SU-DHL-6 (cell line): ENCODE measurements around the gene MARCKS.

Experiments used
- H2AFZ ChIP-seq: fragments of 200-600 bp; sonication (generic); 2 replicates; pipeline ENCODE4 v1.6.1; 2014; ENCODE audit warnings: low read depth, mild to moderate bottlenecking, moderate library complexity, mixed read lengths, antibody characterized with exemption, low read length; ENCODE audit not compliant: severe bottlenecking
- H3F3A ChIP-seq: fragments of 200-600 bp; shearing (Covaris generic); 2 replicates; pipeline ENCODE4 v1.6.0; 2016; ENCODE audit warnings: antibody characterized with exemption, mild to moderate bottlenecking; ENCODE audit not compliant: insufficient read depth
- H3K27ac ChIP-seq: fragments of 200-600 bp; sonication (generic); 2 replicates; pipeline ENCODE4 v1.5.1; 2016; ENCODE audit warnings: low read depth, mild to moderate bottlenecking, low read length, moderate library complexity, mixed read lengths
- H3K27me3 ChIP-seq: fragments of 200-600 bp; sonication (generic), shearing (Covaris generic); 2 replicates; pipeline ENCODE4 v1.6.0; 2014; ENCODE audit warnings: mild to moderate bottlenecking, low read length
- H3K36me3 ChIP-seq: fragments of 200-600 bp; sonication (generic); 2 replicates; pipeline ENCODE4 v1.6.1; 2014; ENCODE audit warnings: mild to moderate bottlenecking, low read length, mixed read lengths
- H3K4me2 ChIP-seq: fragments of 300-600, 200-600 bp; shearing (Covaris generic), sonication (generic); 2 replicates; pipeline ENCODE4 v1.6.0; 2014; ENCODE audit warnings: low read length, low read depth, mild to moderate bottlenecking; ENCODE audit not compliant: poor library complexity, severe bottlenecking
- H3K4me3 ChIP-seq: fragments of 200-600 bp; sonication (generic); 2 replicates; pipeline ENCODE4 v1.5.1; 2014; ENCODE audit warnings: antibody characterized with exemption, low read length, mild to moderate bottlenecking, mixed read lengths; ENCODE audit not compliant: insufficient read depth, poor library complexity, severe bottlenecking
- H3K79me2 ChIP-seq: fragments of 200-600 bp; sonication (generic); 2 replicates; pipeline ENCODE4 v1.6.1; 2014; ENCODE audit warnings: mild to moderate bottlenecking, low read length, moderate library complexity; ENCODE audit not compliant: insufficient read depth
- H3K9ac ChIP-seq: fragments of 200-600 bp; sonication (generic); 2 replicates; pipeline ENCODE4 v1.7.0; 2014; ENCODE audit warnings: mild to moderate bottlenecking, low read length
- H3K9me2 ChIP-seq: fragments of 200-600 bp; sonication (generic); replicated peaks from 2 replicates; pipeline ENCODE4 v1.6.1; 2014; ENCODE audit warnings: low read length; ENCODE audit not compliant: insufficient read depth
- H3K9me3 ChIP-seq: fragments of 200-600 bp; sonication (generic); 2 replicates; pipeline ENCODE4 v1.6.1; 2014; ENCODE audit warnings: low read length, mixed read lengths; ENCODE audit not compliant: insufficient read depth
- H4K20me1 ChIP-seq: fragments of 200-600 bp; sonication (generic); 2 replicates; pipeline ENCODE4 v1.6.1; 2014; ENCODE audit warnings: low read depth, mild to moderate bottlenecking, antibody characterized with exemption, low read length, moderate library complexity, mixed read lengths
- CTCF ChIP-seq: fragments of 200-600 bp; sonication (generic); IDR thresholded peaks from one replicate; pipeline ENCODE4 v1.5.1; 2017; ENCODE audit warnings: antibody characterized with exemption, mild to moderate bottlenecking, low read length, moderate library complexity; ENCODE audit not compliant: insufficient read depth, poor library complexity, severe bottlenecking
- EZH2phosphoT487 ChIP-seq: fragments of 200-600 bp; sonication (generic), shearing (Covaris generic); conservative IDR thresholded peaks from 2 replicates; pipeline ENCODE4 v1.6.1; 2018; ENCODE audit warnings: mild to moderate bottlenecking, antibody characterized with exemption, low read length, moderate library complexity, mixed read lengths

The MARCKS gene

DNA sequence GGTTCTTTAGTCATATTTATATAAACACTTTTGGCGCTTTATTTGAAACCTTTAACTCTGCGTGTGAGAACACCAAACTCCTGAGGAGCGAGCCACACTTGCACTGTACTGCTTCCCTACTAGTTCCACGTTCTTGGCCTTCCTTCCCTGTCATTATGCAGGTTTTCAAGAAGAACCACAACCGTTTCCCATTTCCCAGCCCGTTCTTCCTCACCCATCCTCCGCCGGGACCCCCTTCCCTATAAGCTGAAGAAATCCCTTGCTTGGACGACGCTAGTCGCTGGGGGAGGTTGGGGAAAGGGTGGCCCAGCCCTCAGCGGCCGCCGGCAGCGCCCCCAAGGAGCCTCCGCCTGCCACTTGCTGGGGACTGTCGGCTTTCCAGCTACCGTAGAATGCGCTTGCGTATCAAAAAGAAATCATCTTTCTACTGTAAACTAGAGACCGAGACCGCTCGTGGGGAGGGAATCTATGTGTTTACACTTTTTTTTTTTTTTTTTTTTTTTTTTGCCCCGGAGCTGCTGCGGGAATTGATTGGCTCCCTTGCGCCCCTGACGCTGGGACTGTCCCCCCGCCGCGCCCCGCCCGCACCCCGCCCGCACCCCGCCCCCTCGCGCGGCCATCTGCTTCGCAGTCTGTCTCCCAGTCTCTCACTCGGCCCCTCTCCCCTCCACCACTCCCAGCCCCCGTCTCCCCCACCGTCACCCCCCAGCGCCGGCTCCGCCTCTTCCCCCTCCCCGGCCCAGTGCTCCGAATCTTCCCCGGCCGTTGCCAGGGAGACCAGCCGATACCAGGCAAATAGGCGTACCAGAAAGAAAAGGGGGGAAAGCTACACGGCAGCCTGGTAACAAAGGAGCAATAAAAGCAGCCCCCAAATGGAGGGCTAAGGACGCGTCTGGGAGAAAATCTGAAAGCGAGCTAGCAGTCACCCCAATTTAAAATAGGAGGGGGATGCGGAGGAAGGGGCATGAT, 2.3 kb upstream of the MARCKS start:
- H3K27me3 ChIP-seq: no peaks in the 10 kb centered on the region
- no peaks in the 10 kb centered on the region for H3K36me3 ChIP-seq
- peaks cover 14% of the 10 kb centered on the region; the same call in 1 of the 2 replicates for H3F3A ChIP-seq
- H3K4me3 ChIP-seq: peak overlapping the region; percentile 49
- H4K20me1 ChIP-seq: no peaks in the 10 kb centered on the region
- no peak for TF ChIP-seq EZH2phosphoT487
- TF ChIP-seq CTCF: no peak
- H3K9me2 ChIP-seq: no peaks in the 10 kb centered on the region
- no peaks in the 10 kb centered on the region for H3K79me2 ChIP-seq
- H3K4me2 ChIP-seq: peak overlapping the region; percentile 93
- H3K9ac ChIP-seq: peak overlapping the region; percentile 22; the same call in 1 of the 2 replicates
- H3K9me3 ChIP-seq: no peaks in the 10 kb centered on the region
- H2AFZ ChIP-seq: peak overlapping the region; percentile 66
- no peak overlapping the region for H3K27ac ChIP-seq

DNA sequence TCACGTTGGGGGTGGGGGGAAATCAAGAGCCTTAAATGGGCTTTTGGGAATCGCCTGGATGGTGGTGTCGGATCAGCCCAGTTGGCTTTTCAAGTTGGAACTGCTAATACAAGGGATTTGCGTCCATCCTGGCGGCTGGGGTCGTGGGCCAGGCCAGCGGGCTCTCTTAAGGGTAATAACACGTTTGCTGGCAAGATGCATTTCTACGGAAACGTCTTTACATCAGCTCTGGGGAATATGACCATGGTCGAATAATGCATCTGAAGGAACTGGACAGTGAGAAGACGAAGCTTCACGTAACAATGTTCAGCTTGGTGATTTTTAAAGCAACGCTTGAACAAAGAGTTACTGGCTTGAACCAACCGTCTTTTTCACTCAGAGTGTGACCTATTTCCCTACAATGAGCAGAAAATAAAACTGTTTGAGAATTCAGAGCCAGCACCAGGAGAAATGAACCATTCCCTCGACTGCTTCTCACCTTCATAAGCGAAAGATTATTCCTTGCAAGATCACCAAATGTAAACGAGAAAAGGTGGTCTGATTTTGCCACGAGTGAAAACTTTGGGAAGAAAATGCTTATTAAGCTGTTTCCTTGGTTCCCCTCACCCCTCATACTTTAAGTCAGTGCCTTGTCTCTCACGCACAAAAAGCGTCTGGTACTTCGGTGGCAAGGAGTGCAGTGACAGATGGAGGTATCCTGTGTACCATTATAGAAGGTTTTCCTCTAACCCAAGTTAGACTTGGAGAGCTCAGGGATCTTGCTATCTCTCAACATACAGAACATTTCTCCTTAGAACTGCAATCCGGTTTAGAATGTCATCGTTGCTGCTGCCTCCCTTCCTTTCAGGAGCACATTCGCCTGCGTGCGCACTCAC, 1.4 kb upstream of the MARCKS start:
- no peaks in the 10 kb centered on the region for H3K9me2 ChIP-seq
- peak overlapping the region; percentile 93 for H3K4me2 ChIP-seq
- H3K9me3 ChIP-seq: no peaks in the 10 kb centered on the region
- peak overlapping the region; percentile 43 for H3K4me3 ChIP-seq
- no peaks in the 10 kb centered on the region for H4K20me1 ChIP-seq
- no peak overlapping the region for H3K27ac ChIP-seq
- H2AFZ ChIP-seq: no peak overlapping the region
- H3K79me2 ChIP-seq: no peaks in the 10 kb centered on the region
- H3K36me3 ChIP-seq: no peaks in the 10 kb centered on the region
- peaks cover 14% of the 10 kb centered on the region; the same call in 1 of the 2 replicates for H3F3A ChIP-seq
- H3K27me3 ChIP-seq: no peaks in the 10 kb centered on the region
- TF ChIP-seq CTCF (no peak), EZH2phosphoT487 (no peak)
- H3K9ac ChIP-seq: peak overlapping the region; percentile 22; the same call in 1 of the 2 replicates

GRCh38 chr6:113856375-113856624, 845 bp upstream of the MARCKS start:
- Histone ChIP-seq H3K79me2 (no peaks in the 10 kb centered on the region), H3F3A (peaks cover 14% of the 10 kb centered on the region; the same call in 1 of the 2 replicates), H3K9ac (no peak overlapping the region), H3K9me2 (no peaks in the 10 kb centered on the region), H3K4me3 (no peak overlapping the region), H4K20me1 (no peaks in the 10 kb centered on the region), H3K4me2 (peak overlapping the region; percentile 93), H3K36me3 (no peaks in the 10 kb centered on the region), H3K27me3 (no peaks in the 10 kb centered on the region), H2AFZ (peak overlapping the region; percentile 5), H3K9me3 (no peaks in the 10 kb centered on the region), H3K27ac (no peak overlapping the region)
- TF ChIP-seq EZH2phosphoT487: no peak
- TF ChIP-seq CTCF: no peak
